PC-9 (cell line): Measurements from ENCODE around the gene BPTF.
"Not testable (repeated sequence)": the region's sequence is repeated elsewhere in the genome, so short reads cannot be mapped to it uniquely, and the experiment has no call there.

Source experiments
- CTCF ChIP-seq: fragments of 200-600 bp; sonication (generic); conservative IDR thresholded peaks from 2 replicates; pipeline ENCODE4 v1.6.1; 2017; ENCODE audit warnings: mixed run types, antibody characterized with exemption, mild to moderate bottlenecking, moderate library complexity
- EZH2 ChIP-seq: fragments of 200-600 bp; sonication (generic); IDR thresholded peaks from 2 replicates; pipeline ENCODE4 v1.8.0; 2017; ENCODE audit warnings: antibody characterized with exemption, low read depth

- not testable (repeated sequence) for TF ChIP-seq CTCF, EZH2
These were observed 151.0 kb downstream of the BPTF start for GRCh38 chr17:67976306-67976705.
